ENCODE data around the gene HUWE1.

GRCh38 chrX:53685711-53686110 lies 808 bp downstream of the HUWE1 start:
- TF ChIP-seq TOX (CRISPR knock-in tag; IDR thresholded peaks at IDR 0.05; ENCODE audit: borderline replicate concordance) (no peak), ARNTL (CRISPR knock-in tag; IDR thresholded peaks at IDR 0.05; ENCODE audit: borderline replicate concordance, low read depth) (no peak), PPARA (CRISPR knock-in tag; IDR thresholded peaks at IDR 0.05; ENCODE audit: borderline replicate concordance) (no peak), ESRRG (CRISPR knock-in tag; IDR thresholded peaks at IDR 0.05) (no peak), ZNF8 (CRISPR knock-in tag; IDR thresholded peaks at IDR 0.05) (no peak)
